HFFc6 (cell line): ENCODE measurements around the gene PHLDB1. TPM values are rescaled to one million over a fixed set of nuclear protein-coding genes. Genes with fewer than 3 reads are reported as not detected.
A peak's percentile ranks its signal among the peaks of the same experiment; 100 is the strongest.

ENCODE experiments used
- DNase-seq: peaks from one replicate; pipeline ENCODE4 v3.0.0-alpha.2; 2018
- H3K27ac Mint-ChIP-seq: 2 replicates; pipeline ENCODE4 v1.8.0; 2020; ENCODE audit warnings: mild to moderate bottlenecking, mixed read lengths
- H3K27me3 Mint-ChIP-seq: 2 replicates; pipeline ENCODE4 v1.8.0; 2021; ENCODE audit warnings: mild to moderate bottlenecking, moderate library complexity, mixed read lengths; ENCODE audit not compliant: insufficient read depth
- H3K36me3 Mint-ChIP-seq: 2 replicates; pipeline ENCODE4 v1.8.0; 2021; ENCODE audit warnings: low read depth, mixed read lengths
- H3K4me1 Mint-ChIP-seq: 2 replicates; pipeline ENCODE4 v1.8.0; 2020; ENCODE audit warnings: low read depth, mixed read lengths
- H3K4me3 Mint-ChIP-seq: 2 replicates; pipeline ENCODE4 v1.8.0; 2020; ENCODE audit warnings: mild to moderate bottlenecking, moderate library complexity, mixed read lengths
- H3K9me3 Mint-ChIP-seq: 2 replicates; pipeline ENCODE4 v1.8.0; 2020; ENCODE audit warnings: mild to moderate bottlenecking, mixed read lengths
- total RNA-seq, 6 experiments: library from RNA; stranded (reverse); fragmentation: NEBNext Ultra II Directional; extraction: Animal tissue kit (Norgen Biotek cat#: 25700); gene quantifications; 2 replicates in 1 of 6; 3 replicates in 5 of 6; pipeline ENCODE4 v1.2.3, GENCODE V29; 2021
- TF ChIP-seq, protein P1 (sequence below): fragments of 200-600 bp; sonication (generic); IDR thresholded peaks from 2 replicates; pipeline ENCODE4 v1.5.0; 2021; ENCODE audit warnings: antibody characterized with exemption, mild to moderate bottlenecking

The PHLDB1 gene
- total RNA-seq, 6 experiments from 2014 or later: 106 to 121 (median 114) TPM

DNA sequence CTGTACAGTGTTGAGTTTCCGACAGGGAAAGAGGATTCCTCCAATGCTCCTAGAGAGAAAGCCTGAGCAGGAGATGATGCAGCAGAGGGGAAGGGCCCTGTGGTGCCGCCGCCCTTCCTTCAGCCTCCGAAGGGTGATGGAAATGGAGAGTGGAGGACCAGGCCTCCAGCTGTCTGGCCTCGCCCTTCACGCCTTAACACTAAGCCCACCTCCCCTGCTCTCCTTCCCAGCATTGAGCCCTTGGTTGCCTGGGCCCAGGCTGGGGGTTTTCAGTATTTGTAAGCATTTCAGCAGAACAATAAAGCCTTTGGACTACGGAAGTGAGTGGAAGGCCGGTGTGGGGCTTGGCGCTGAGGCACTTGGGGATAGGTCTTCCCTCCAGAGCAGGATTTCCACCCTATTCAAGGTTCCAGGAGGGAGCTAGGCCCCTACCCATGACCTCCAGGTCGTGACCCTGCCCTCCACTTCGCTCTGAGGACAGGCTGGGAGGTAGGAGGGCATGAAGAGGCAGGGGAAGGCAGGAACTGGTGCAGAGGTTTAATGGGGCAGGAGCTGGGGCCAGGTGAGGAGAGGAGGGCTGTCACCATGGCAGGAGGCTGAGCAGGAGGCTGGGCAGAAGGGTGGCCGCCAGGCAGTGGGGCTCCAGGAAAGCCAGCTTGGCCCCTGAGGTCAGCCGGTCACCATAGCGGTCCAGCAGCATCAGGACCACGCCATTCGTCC, 50.5 kb downstream of the PHLDB1 start:
- H3K4me3 Mint-ChIP-seq: no peak overlapping the region
- peaks cover 13% of the 10 kb centered on the region for H3K27me3 Mint-ChIP-seq
- H3K9me3 Mint-ChIP-seq: no peaks in the 10 kb centered on the region
- no peaks in the 10 kb centered on the region for H3K4me1 Mint-ChIP-seq
- TF ChIP-seq, protein P1, sequence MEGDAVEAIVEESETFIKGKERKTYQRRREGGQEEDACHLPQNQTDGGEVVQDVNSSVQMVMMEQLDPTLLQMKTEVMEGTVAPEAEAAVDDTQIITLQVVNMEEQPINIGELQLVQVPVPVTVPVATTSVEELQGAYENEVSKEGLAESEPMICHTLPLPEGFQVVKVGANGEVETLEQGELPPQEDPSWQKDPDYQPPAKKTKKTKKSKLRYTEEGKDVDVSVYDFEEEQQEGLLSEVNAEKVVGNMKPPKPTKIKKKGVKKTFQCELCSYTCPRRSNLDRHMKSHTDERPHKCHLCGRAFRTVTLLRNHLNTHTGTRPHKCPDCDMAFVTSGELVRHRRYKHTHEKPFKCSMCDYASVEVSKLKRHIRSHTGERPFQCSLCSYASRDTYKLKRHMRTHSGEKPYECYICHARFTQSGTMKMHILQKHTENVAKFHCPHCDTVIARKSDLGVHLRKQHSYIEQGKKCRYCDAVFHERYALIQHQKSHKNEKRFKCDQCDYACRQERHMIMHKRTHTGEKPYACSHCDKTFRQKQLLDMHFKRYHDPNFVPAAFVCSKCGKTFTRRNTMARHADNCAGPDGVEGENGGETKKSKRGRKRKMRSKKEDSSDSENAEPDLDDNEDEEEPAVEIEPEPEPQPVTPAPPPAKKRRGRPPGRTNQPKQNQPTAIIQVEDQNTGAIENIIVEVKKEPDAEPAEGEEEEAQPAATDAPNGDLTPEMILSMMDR: no peak
- peaks cover 22% of the 10 kb centered on the region for H3K36me3 Mint-ChIP-seq
- no peak for DNase-seq
- peak overlapping the region; percentile 72 for H3K27ac Mint-ChIP-seq

DNA sequence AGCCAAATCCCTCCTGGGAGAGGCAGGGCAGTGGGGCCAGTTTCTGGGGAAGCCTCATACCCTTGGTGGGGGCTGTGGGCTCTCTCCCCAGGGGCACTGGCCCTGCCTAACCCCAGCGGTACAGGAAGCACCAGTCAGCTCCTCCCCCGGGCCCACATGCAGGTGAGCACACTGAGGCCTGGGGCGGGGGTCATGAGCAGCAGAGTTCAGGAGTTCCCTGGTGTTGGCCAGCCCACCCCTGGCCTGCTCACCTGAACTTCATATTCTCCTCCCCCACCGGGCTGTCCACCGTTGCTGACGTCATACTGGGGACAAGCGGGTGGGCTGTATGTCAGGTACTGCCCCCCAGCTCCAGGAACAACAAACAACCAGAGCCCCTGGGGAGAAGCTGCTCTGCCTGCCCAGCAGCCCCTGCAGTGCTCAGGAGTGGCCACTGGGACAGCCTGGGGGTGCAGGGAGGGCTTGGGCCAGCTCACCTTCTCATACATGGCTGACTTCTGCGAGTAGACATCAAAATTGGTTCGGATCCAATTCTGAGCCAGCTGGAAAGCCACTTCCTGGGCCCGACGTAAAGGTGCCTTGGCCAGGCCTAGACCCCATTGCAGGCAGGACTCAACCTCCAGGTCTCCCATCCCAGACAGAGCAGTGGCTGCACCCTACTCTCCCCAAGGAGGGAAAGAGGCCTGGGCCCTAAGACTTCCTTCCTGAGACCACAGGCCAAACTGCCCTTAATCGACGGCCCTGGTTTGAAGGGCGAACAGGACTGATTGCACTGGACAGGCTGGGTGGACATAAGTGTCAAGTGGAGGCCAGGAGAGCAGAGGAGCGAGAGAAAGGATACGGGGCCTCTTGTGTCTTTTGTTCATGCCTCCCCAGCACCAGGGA, 51.3 kb downstream of the PHLDB1 start:
- H3K36me3 Mint-ChIP-seq: peaks cover 19% of the 10 kb centered on the region
- DNase-seq: no peak
- no peaks in the 10 kb centered on the region for H3K4me1 Mint-ChIP-seq
- peaks cover 13% of the 10 kb centered on the region for H3K27me3 Mint-ChIP-seq
- no peak overlapping the region for H3K4me3 Mint-ChIP-seq
- H3K27ac Mint-ChIP-seq: peak overlapping the region; percentile 52
- TF ChIP-seq, protein P1: no peak
- H3K9me3 Mint-ChIP-seq: no peaks in the 10 kb centered on the region

GRCh38 chr11:118659314-118659952, 52.0 kb downstream of the PHLDB1 start:
- TF ChIP-seq, protein P1: peak; percentile 92
- peak; percentile 70 for DNase-seq
- Mint-ChIP-seq H3K27me3 (peaks cover 13% of the 10 kb centered on the region), H3K27ac (peak overlapping the region; percentile 52), H3K9me3 (no peaks in the 10 kb centered on the region), H3K36me3 (peaks cover 19% of the 10 kb centered on the region), H3K4me3 (no peak overlapping the region; the same call in 1 of the 2 replicates), H3K4me1 (no peaks in the 10 kb centered on the region)

GRCh38 chr11:118659953-118660680, 52.7 kb downstream of the PHLDB1 start:
- H3K27me3 Mint-ChIP-seq: peaks cover 13% of the 10 kb centered on the region
- no peaks in the 10 kb centered on the region for H3K9me3 Mint-ChIP-seq
- DNase-seq: no peak
- no peaks in the 10 kb centered on the region for H3K4me1 Mint-ChIP-seq
- H3K36me3 Mint-ChIP-seq: peaks cover 20% of the 10 kb centered on the region
- TF ChIP-seq, protein P1: no peak
- H3K4me3 Mint-ChIP-seq: no peak overlapping the region
- no peak overlapping the region for H3K27ac Mint-ChIP-seq
